CD4-positive, alpha-beta T cell treated with Interleukin-6 for 4 hours (primary cell): Measurements from ENCODE around the gene UROS.

Source experiments
- DNase-seq: peaks from one replicate; pipeline ENCODE4 v3.0.0-alpha.2; 2020; ENCODE audit warnings: mixed read lengths

UROS gene

GRCh38 chr10:125822878-125823662, at the start of gene UROS, which contains the start of gene BCCIP:
Gene UROS, minus strand, starts transcription at chr10:125823258. Its CDS starts 6,759 bp downstream, at chr10:125816499.
Gene BCCIP, plus strand, starts transcription at chr10:125823546. Its CDS starts 12 bp downstream, at chr10:125823558.
- DNase-seq: peak; percentile 93

GRCh38 chr10:125871338-125871737, 48.3 kb upstream of the UROS start:
- DNase-seq: no peak

- DNase-seq: peak; percentile 22
Observed at GRCh38 chr10:125868372-125868975, 45.4 kb upstream of the UROS start.

DNA sequence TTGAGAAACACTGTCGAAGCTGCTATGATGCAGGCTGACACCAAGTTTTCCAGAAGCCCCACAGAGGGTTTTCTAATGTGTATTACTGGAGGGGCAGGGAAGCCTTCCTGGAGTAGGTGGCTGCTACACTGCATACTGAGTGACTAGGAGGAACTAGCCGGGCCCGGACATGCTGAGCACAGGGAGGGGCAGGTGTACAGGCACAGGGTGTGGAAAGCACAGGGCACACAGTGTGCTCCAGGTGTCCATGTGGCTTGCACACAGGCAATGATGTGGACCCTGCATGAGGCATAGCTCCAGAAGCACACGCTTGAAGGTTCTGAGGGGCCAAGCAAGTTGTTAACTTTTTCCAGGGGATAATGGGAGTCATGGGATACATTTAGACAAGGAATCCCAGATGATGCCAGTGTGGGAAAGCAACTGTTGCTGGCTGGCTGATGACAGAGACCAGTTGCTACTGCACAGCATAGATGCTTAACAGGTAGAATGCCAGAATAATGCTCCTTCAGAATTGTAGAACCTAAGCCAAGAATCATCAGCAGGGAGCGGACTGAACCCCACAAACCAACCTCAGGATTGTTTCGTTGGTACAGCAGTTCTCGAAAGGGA, 43.5 kb upstream of the UROS start:
- DNase-seq: no peak

DNA sequence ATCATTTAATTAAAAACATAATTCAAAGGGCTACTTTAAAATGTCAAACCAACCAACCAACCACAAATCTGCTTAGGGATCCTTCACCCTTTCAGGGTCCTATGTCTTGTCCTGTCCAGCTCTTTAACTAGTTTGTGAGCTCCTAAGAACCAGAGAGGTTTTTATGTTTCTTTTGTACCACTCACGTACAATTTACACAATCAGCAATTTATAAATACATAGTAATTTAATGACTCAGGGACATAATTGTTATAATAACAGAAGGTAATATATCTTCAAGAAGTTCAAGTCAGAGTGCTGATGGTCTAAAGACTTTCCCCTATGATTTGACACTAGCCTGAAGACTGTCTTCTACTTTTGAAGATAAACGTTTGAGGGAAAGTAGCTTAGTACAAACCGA, 42.1 kb upstream of the UROS start:
- no peak for DNase-seq

DNA sequence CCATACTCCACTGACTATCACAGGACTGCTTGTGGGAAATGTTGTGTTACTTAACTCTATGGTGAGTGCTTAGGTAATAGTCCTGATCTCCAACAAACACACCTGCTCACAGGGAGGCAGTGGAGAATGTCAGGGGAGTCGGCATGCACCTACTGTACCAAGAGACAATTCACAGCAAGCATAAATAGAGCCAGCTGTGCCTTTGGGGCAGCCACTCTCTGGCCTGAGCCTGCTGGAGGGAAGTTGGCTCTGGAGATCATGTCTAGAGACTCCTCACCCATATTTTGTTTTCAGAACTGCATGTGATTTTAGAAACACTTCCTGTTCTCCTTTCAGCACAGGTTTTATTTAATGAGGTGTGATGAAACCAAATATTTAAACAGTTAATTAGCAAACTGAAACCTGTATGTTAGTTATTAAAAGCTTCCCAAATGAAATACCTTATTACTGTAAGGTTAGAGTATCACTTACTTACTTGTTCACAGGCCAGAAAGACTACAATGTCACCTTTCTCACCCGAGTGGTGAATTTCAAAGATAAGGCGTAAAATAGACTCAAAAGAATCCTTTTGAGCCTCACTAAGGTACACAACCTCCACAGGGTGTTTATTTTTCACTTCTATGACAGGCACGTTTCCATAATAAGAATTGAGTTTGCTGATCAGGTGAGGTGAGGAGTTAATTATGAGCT, 36.2 kb upstream of the UROS start:
- no peak for DNase-seq

DNA sequence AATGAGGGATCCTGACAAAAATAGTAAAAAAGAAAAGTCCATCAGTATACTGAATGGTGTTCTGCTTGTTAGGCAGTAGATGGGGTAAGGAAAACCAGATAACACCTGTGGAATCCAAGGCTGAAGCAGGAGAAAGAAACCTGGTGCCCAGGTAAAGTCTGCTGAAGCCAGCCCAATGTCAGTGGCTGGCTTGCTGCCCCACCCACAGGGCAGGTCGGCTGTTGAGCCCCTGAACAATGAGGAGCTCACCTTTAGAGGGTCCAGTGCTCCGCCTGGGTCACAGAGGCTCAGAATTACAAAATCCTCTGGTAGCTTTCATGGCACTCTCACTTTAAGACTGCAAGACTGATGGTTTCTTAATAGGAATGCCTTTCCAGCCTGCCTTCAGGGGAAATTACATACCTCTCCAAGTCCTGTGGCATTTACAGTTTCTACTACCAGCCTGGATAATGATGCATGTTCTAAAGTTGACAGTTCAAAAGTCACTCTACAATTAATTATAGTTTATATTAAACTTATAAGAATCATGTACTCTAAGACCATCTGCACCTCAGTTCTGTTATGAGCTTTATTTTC, 34.2 kb upstream of the UROS start:
- DNase-seq: no peak

GRCh38 chr10:125852487-125852886, 29.4 kb upstream of the UROS start:
- DNase-seq: no peak

GRCh38 chr10:125850766-125851731, 28.0 kb upstream of the UROS start:
- DNase-seq: no peak

GRCh38 chr10:125849448-125849847, 26.4 kb upstream of the UROS start:
- no peak for DNase-seq

GRCh38 chr10:125848857-125849256, 25.8 kb upstream of the UROS start:
- DNase-seq: no peak

DNA sequence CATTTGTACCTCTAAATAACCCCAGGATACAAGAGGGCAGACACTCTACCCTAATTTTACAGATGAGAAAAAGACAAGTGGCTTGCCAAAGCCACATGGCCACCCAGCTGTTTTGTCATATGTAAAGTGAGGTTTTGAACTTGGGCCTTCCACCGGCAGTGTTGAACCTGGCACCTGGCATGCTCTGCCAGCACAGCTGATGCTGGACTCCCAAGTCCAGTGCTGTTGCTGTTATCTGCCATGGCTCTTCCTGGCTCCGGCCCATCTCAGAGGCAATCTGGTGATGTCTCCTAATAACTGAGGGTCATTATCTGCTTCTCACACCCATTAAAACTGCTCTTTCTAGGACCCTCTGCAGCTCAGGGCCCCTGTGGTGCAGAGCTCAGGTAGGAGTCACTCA, 25.3 kb upstream of the UROS start:
- no peak for DNase-seq

DNA sequence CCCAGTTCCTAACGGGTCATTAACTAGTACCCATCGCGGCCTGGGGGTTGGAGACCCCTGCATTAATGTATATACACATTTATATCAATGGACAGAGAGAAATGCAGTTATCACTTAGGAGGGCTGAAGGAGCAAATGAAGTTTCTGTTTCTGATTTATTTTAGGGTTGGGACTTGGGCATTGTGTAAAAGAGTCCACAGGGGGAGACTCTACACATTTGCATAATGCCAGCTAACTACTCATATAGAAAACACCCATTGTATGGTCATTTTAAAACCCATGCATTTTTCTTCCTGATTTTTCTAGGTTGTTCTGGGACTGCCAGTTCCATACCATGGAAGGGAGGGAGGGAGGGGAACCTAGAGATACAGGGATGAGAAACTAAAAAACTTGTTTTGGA, 23.8 kb upstream of the UROS start:
- DNase-seq: no peak

DNA sequence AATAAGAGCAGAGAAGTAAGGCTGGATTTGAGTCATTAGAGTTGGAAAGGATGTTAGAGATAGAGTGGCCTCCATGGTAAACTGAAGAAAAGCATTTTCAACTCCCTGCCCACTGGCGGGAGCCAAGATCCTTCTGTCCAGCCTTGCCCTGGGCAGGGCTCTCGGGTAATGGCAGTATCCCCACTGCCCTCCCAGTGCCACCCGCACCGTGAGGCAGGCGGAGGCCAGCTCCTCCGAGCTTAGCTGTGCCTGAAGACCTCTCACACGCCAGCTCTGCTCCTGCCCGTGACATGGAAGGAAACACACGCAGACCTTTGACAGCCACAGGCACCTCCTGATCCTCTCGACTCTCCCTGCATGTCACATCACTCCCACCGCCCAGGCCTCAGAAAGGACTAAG, 22.6 kb upstream of the UROS start:
- DNase-seq: no peak

GRCh38 chr10:125844751-125845221, 21.7 kb upstream of the UROS start:
- no peak for DNase-seq

GRCh38 chr10:125843603-125844329, 20.7 kb upstream of the UROS start:
- no peak for DNase-seq

DNA sequence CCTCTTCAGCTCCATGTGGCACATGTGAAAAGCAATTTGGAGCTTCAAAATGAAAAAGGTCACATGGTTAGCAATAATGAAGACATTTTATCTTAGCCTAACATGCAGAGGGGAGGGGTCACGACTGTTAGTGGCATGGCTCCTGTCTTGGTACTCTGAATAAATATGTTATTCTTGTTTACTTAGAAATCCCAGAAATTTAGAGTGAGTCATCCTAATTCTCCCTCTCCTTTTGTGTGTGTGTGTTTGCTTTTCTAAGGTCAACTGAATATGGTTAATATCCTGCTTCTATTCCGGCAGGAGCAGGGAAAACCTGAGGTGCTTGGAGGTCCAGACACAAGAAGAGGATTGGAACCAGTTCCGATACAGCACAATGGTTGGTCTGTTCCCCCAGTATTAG, 17.9 kb upstream of the UROS start:
- no peak for DNase-seq

DNA sequence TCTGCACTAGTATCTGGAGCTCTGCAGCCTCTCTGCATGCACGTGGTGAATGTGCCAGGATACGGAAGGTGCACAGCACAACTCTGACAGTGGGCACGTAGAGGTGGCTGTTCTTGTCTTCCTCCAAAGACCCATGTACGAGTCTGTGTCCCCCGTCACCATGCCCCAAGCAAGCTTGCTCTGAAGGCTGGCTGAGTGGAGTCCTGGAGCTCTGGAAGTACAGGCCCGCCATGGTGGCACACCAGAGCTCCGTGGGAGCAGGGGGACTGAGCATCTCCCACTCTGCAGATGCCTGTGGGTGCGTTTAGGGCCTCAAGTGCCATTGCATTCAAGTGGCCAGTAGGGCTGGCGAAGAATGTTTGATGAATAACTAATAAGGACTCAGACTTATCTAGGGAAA, 17.3 kb upstream of the UROS start:
- no peak for DNase-seq

DNA sequence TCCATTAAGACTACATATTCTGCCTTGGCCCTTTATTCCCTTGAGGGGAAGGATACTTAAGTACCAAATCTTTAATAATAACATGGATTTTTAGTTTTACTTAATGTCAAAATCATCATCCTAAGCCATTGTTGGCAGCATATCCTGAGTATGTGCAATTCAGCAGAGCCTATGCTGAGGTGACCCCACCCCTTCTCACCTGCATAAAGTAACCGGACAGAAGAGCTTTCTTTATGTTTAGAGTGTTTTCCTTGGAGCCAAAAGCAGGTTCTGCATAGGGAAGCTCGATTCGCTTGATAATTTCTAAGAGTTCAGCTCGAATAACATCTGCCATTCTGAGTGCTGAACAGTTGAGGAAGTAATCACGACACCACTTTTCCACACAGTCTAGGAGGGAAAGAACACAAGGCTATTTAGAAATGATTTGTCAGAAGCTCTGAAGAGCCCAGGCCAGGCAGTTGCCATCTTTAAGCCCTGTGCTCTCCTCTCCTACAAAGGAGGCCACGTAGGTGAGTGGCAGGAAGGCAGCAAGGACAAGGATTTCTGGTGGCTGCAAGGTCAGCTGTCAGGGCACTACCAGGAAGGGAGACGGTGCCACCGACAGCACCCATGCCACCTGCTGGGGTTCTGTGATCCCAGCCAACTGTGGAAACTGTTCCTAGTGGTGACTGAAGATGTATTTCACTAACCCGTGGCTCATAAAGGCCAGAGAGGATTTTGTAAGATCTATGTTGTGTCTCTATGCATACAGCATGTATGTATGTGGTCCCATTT, 15.9 kb upstream of the UROS start:
- DNase-seq: no peak

GRCh38 chr10:125836746-125837145, 13.7 kb upstream of the UROS start:
- DNase-seq: no peak
